C4-2B (cell line): ENCODE data around the gene MAST1.
"Not testable (repeated sequence)": the region's sequence is repeated elsewhere in the genome, so short reads cannot be mapped to it uniquely, and the experiment has no call there.

ENCODE experiments used
- H3K27ac ChIP-seq: fragments of 450-650 bp; 2 replicates; pipeline ENCODE4 v1.5.1; 2017
- CTCF ChIP-seq: fragments of 450-650 bp; conservative IDR thresholded peaks from 2 replicates; pipeline ENCODE4 v1.5.1; 2017; ENCODE audit warnings: mild to moderate bottlenecking
- ZFX ChIP-seq: fragments of 450-650 bp; IDR thresholded peaks from 2 replicates; pipeline ENCODE4 v1.6.1; 2017

MAST1 gene

DNA sequence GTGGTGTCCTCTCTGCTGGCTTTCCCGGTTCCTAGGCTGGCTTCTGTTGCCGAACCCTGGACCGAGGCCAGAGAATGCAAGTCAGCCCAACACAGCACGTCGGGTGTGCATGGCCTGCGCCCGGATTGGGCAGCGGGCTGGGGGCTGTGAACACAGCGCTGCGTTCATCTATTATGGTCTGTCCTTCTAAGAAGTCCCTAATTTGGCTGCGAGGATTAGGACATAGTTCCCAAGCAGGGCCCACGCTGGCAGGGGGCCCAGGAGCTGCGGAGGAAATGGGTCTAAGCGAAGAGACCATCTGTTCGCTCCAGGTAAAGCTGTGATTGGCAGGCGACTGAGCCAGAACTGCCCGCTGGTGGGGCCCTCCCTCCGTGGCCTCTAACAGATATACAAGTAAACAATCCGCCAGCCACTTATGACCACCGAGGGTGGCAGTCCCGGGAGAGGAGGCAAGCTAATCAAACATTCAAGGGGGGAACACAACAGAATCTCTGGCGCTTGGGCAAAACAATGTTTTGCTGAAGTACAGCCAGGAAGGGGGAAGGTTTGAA is 74.8 kb downstream of the MAST1 start:
- peak; percentile 47; the same call in 1 of the 2 replicates for TF ChIP-seq ZFX
- TF ChIP-seq CTCF: no peak
- H3K27ac ChIP-seq: peak overlapping the region; percentile 86

- TF ChIP-seq ZFX (no peak), CTCF (no peak)
- H3K27ac ChIP-seq: peak overlapping the region; percentile 86
Observed at GRCh38 chr19:12913851-12914690, 75.8 kb downstream of the MAST1 start.

- H3K27ac ChIP-seq: not testable (repeated sequence)
Observed at GRCh38 chr19:12915860-12916259, 77.5 kb downstream of the MAST1 start.

GRCh38 chr19:12918253-12918652 is 79.9 kb downstream of the MAST1 start:
- no peak overlapping the region; the same call in 1 of the 2 replicates for H3K27ac ChIP-seq
- no peak for TF ChIP-seq CTCF
- no peak for TF ChIP-seq ZFX

DNA sequence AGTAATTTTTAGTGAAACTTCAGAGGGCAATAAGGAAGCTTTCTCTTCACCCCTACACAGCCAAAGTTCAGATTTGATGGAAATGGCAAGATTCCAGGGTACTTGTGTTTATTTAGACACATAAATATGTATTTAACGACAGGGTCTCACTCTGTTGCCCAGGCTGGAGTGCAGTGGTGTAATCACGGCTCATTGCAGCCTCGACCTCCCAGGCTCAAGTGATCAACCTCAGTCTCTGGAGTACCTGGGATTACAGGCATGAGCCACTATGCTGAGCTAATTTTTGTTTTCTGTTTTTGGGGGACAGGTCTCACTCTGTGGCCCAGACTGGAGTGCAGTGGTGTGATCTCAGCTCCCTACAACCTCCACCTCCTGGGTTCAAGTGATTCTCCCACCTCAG is 82.7 kb downstream of the MAST1 start:
- peak overlapping the region; percentile 5; the same call in 1 of the 2 replicates for H3K27ac ChIP-seq
- TF ChIP-seq ZFX (no peak), CTCF (no peak)

GRCh38 chr19:12922959-12923358 is 84.6 kb downstream of the MAST1 start:
- TF ChIP-seq ZFX (no peak), CTCF (no peak)
- H3K27ac ChIP-seq: no peak overlapping the region
